Neural crest cell (in vitro differentiated cells): Measurements from ENCODE around the gene TPGS1. TPM values are rescaled to one million over a fixed set of nuclear protein-coding genes. Genes with fewer than 3 reads are reported as not detected.

Experiments used
- DNase-seq: peaks from one replicate; pipeline ENCODE4 v3.0.0; 2021; ENCODE audit warnings: low read depth, mixed read lengths, low spot score
- H3K27ac Mint-ChIP-seq: one replicate; pipeline ENCODE4 v1.8.0; 2021; ENCODE audit warnings: mild to moderate bottlenecking, mixed read lengths; ENCODE audit not compliant: unreplicated experiment
- H3K27me3 Mint-ChIP-seq: 2 replicates; pipeline ENCODE4 v1.8.0; 2021; ENCODE audit warnings: low read depth, mild to moderate bottlenecking, mixed read lengths
- H3K36me3 Mint-ChIP-seq: 2 replicates; pipeline ENCODE4 v1.8.0; 2021; ENCODE audit warnings: low read depth, mild to moderate bottlenecking, mixed read lengths
- H3K4me1 Mint-ChIP-seq: 2 replicates; pipeline ENCODE4 v1.8.0; 2021; ENCODE audit warnings: mixed read lengths
- H3K4me3 Mint-ChIP-seq: one replicate; pipeline ENCODE4 v1.8.0; 2021; ENCODE audit warnings: mild to moderate bottlenecking, mixed read lengths
- H3K9me3 Mint-ChIP-seq: 2 replicates; pipeline ENCODE4 v1.8.0; 2021; ENCODE audit warnings: mixed read lengths
- total RNA-seq: library from RNA; stranded (reverse); gene quantifications from 2 replicates; pipeline ENCODE4 v1.2.1, GENCODE V29; 2021
- TF ChIP-seq, protein P1 (sequence below): fragments of 200-600 bp; sonication (generic); conservative IDR thresholded peaks from 2 replicates; pipeline ENCODE4 v1.5.0; 2021; ENCODE audit warnings: antibody characterized with exemption, mild to moderate bottlenecking

Gene TPGS1
- total RNA-seq, 1 donor from 2014 or later: 22.3 TPM

DNA sequence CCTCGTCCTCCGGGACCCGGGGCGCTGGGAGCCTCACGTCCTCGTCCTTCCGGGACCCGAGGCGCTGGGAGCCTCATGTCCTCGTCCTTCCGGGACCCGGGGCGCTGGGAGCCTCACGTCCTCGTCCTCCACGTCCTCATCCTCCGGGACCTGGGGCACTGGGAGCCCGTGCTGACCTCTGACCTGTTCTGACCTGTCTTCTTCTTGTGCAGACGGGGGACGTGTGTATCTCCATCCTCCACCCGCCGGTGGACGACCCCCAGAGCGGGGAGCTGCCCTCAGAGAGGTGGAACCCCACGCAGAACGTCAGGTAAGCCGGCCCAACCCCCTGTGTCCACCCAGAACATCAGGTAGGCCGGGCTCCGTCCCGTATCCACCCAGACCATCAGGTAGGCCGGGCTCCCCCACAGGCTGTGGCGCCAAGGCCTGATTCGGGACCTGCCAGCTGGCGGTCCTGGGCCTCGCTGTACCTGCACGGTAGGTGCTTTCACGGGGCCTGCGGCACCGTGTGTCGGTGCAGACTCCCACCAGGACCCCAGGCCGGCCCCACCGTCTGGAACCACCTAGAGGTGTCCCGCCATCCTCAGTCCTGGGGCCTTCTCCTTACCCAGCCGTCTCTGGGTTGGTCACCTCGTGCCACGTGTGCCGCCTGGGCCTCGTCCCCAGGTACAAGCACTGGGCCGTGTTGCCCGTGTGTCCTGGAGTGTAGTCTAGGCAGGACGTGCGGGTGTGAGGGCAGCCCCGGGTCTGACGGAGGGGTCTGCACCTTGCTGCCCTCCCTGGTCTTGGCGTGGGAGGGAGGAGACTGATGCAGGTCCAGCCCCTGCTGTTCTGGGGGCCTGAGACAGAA, 29.0 kb downstream of the TPGS1 start:
- H3K36me3 Mint-ChIP-seq: no peaks in the 10 kb centered on the region
- no peak overlapping the region for H3K4me3 Mint-ChIP-seq
- no peak overlapping the region for H3K27ac Mint-ChIP-seq
- H3K4me1 Mint-ChIP-seq: peaks cover 5% of the 10 kb centered on the region
- no peaks in the 10 kb centered on the region for H3K27me3 Mint-ChIP-seq
- no peaks in the 10 kb centered on the region for H3K9me3 Mint-ChIP-seq
- DNase-seq: no peak
- TF ChIP-seq, protein P1, sequence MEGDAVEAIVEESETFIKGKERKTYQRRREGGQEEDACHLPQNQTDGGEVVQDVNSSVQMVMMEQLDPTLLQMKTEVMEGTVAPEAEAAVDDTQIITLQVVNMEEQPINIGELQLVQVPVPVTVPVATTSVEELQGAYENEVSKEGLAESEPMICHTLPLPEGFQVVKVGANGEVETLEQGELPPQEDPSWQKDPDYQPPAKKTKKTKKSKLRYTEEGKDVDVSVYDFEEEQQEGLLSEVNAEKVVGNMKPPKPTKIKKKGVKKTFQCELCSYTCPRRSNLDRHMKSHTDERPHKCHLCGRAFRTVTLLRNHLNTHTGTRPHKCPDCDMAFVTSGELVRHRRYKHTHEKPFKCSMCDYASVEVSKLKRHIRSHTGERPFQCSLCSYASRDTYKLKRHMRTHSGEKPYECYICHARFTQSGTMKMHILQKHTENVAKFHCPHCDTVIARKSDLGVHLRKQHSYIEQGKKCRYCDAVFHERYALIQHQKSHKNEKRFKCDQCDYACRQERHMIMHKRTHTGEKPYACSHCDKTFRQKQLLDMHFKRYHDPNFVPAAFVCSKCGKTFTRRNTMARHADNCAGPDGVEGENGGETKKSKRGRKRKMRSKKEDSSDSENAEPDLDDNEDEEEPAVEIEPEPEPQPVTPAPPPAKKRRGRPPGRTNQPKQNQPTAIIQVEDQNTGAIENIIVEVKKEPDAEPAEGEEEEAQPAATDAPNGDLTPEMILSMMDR: no peak

DNA sequence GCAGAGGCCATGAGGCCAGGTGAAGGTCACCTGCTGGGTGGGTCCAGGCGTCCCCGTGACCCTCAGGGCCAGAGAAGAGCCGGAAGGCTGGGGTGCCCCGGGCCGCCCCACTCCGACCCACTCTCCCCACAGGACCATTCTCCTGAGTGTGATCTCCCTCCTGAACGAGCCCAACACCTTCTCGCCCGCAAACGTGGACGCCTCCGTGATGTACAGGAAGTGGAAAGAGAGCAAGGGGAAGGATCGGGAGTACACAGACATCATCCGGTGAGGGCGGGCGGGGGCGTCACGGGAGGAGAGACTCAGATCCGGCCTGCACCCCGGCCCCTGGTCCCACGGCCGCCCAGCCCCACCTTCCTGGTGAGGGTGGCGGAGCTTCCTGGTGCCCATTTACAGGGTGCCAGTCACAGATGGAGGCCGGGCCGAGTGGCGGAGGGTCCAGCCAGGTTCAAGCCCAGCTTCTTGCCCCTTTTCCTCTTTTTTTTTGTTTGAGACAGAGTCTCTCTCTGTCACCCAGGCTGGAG, 29.6 kb downstream of the TPGS1 start:
- Mint-ChIP-seq H3K27me3 (no peaks in the 10 kb centered on the region), H3K4me3 (no peak overlapping the region), H3K27ac (no peak overlapping the region), H3K4me1 (peaks cover 5% of the 10 kb centered on the region), H3K36me3 (no peaks in the 10 kb centered on the region), H3K9me3 (no peaks in the 10 kb centered on the region)
- no peak for DNase-seq
- TF ChIP-seq, protein P1: no peak

DNA sequence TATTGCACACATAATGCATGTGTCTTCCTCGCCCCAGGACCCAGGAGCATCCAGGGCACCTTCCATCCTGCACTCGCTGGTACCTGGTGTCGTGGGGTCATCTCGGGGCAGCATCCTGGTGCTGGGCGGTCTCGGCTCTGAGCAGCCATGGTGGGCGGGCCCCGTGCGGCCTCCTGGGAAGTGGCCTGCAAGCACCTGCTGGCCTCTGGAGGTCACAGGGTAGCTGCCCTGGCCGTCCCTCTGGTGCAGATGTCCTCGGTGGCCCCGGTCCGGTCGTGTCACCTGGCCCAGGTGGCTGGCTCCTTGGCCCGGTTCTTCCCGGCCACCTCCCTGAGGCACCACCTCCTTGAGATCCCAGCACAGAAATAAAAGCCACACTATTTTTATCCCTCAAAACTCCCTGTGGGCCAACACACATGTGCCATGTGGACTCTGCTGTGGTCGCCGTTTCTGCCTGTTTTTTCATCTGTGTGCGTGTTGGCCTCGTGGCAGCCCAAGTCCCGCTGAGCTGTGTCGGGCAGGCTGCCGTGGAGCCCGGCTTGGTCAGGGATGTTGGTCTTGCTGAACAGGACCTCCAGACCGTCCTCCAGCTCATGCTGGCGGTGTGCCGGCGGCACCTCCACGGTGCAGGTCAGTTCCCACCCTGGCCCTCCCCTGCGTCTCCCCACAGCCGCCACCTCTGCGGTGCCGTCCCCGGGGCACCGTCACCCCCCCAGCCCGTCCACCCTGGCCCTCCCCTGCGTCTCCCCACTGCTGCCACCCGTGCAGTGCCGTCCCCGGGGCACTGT, 31.5 kb downstream of the TPGS1 start:
- Mint-ChIP-seq H3K27ac (no peak overlapping the region), H3K36me3 (peaks cover 2% of the 10 kb centered on the region), H3K4me3 (peak overlapping the region; percentile 70), H3K27me3 (no peaks in the 10 kb centered on the region), H3K4me1 (no peaks in the 10 kb centered on the region), H3K9me3 (no peaks in the 10 kb centered on the region)
- no peak for DNase-seq
- TF ChIP-seq, protein P1: no peak

DNA sequence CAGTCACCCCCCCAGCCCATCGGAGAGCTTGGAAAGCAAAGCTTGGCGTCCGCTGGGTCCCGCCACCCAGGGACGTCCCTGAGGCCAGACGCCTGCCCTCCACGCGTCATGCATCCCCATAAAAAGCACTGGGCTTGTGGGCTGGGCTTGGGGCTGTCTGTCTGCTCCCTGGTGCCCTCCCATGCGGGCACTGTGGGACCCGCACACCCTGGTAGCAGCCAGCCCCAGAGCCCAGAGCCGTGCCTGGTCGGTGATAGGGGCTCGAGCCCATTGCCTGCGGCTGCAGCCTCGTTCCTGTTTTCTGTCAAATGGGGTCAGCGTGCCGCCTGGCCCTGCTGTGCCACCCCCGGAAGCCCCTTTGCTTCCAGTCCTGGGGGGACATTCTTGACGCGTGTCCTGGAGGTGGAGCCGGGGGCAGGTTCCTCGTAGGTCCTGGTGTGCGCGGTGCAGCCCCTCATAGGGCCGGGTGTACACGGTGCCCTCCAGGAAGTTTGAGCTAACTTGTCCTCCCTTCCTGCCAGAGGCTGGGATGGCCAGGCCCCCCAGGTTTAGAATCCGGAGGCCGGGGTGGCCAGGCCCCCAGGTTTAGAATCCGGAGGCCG, 32.2 kb downstream of the TPGS1 start:
- TF ChIP-seq, protein P1: no peak
- no peak overlapping the region for H3K27ac Mint-ChIP-seq
- H3K9me3 Mint-ChIP-seq: no peaks in the 10 kb centered on the region
- no peak for DNase-seq
- H3K27me3 Mint-ChIP-seq: no peaks in the 10 kb centered on the region
- H3K36me3 Mint-ChIP-seq: peaks cover 2% of the 10 kb centered on the region
- no peaks in the 10 kb centered on the region for H3K4me1 Mint-ChIP-seq
- H3K4me3 Mint-ChIP-seq: no peak overlapping the region

DNA sequence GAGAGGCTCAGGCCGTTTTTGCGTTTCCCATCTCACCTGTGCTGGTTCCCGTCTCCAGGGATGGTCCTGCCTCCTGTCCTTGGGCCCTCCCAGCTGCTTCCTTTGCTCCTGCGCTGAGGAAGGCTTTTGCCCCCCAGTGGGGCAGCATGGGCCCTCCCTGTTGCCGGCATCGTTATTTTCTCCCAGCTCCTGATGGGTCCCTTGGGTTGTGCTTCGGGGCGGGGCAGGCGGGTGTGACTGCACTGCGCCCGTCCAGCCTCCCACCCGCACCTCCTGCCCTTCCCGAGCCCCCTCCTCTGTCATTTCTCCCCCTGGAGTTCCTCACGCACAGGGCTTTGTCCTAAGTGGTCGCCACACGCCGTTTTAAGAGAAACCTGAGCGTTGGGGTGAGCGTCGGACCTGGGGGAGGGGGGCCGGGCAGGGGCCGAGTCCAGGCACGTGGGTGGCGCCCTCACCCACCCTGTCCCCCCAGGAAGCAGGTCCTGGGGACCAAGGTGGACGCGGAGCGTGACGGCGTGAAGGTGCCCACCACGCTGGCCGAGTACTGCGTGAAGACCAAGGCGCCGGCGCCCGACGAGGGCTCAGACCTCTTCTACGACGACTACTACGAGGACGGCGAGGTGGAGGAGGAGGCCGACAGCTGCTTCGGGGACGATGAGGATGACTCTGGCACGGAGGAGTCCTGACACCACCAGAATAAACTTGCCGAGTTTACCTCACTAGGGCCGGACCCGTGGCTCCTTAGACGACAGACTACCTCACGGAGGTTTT, 33.8 kb downstream of the TPGS1 start:
- no peaks in the 10 kb centered on the region for H3K27me3 Mint-ChIP-seq
- DNase-seq: no peak
- no peaks in the 10 kb centered on the region for H3K9me3 Mint-ChIP-seq
- H3K36me3 Mint-ChIP-seq: peaks cover 2% of the 10 kb centered on the region
- H3K27ac Mint-ChIP-seq: no peak overlapping the region
- H3K4me1 Mint-ChIP-seq: no peaks in the 10 kb centered on the region
- TF ChIP-seq, protein P1: no peak
- H3K4me3 Mint-ChIP-seq: no peak overlapping the region
